HG03097 (cell line): ENCODE results near the gene ADGRF4.
A peak's percentile ranks its signal among the peaks of the same experiment; 100 is the strongest.

Experiments used
- ATAC-seq: cut with Tn5 transposase; IDR thresholded peaks from one replicate; pipeline ENCODE4 v1.9.1; 2021; ENCODE audit not compliant: unreplicated experiment, low FRiP score

Gene ADGRF4

DNA sequence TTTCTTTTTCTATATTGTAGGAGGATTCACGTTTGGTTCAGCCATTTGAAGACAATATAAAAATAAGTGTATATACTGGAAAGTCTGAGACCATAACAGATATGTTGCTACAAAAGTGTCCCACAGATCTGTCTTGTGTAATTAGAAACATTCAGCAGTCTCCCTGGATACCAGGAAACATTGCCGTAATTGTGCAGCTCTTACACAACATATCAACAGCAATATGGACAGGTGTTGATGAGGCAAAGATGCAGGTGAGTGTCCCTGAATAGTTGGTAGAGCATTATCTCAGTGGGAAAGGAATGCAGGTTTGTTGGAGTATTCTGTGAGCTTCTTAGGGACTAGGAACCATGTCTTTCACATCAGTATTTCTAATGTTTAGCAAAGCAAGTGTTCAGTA lies 18.3 kb upstream of the ADGRF4 start:
- no peak for ATAC-seq

DNA sequence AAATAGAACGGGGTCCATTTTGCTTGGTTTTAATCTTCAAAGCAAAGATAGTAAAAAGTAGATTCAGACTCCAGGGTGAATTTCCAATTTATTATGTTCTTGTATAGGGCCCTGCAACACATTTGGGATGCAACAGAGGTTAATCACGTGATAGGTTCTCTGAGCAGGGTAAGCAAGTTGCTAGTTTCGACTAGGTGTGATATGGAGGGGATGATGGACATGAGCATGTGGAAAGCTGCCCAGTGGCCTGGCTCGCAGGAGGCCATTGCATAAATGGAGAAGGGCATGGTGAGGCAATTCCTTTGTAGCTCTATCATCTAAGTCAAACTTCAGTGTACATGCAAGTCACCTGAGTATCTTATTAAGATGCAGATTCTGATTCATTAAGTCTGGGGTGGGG lies 17.7 kb upstream of the ADGRF4 start:
- ATAC-seq = no peak

DNA sequence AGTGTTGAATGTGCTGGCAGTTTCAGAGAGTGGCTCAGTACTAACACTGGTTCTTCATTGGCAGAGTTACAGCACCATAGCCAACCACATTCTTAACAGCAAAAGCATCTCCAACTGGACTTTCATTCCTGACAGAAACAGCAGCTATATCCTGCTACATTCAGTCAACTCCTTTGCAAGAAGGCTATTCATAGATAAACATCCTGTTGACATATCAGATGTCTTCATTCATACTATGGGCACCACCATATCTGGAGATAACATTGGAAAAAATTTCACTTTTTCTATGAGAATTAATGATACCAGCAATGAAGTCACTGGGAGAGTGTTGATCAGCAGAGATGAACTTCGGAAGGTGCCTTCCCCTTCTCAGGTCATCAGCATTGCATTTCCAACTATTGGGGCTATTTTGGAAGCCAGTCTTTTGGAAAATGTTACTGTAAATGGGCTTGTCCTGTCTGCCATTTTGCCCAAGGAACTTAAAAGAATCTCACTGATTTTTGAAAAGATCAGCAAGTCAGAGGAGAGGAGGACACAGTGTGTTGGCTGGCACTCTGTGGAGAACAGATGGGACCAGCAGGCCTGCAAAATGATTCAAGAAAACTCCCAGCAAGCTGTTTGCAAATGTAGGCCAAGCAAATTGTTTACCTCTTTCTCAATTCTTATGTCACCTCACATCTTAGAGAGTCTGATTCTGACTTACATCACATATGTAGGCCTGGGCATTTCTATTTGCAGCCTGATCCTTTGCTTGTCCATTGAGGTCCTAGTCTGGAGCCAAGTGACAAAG lies 17.0 kb upstream of the ADGRF4 start:
- ATAC-seq = no peak

DNA sequence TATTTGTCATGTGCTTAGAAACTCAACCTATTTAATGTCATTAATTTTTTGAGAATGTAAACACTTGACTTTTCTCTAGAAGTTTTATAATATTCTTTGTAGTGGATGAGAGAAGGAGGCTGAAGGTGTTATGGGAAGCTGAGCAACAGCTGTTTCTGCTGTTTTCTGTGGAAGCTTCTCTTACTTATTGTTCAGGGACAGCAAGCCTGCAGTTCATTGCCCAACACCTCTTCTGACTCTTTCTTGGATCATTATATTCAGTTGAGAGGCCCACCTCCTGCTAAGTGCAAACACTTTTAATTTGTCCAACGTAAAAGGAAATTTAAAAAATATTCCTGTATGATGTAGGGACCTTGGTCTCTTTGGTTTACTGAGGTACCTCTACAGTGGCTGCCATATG lies 12.0 kb upstream of the ADGRF4 start:
- no peak for ATAC-seq

DNA sequence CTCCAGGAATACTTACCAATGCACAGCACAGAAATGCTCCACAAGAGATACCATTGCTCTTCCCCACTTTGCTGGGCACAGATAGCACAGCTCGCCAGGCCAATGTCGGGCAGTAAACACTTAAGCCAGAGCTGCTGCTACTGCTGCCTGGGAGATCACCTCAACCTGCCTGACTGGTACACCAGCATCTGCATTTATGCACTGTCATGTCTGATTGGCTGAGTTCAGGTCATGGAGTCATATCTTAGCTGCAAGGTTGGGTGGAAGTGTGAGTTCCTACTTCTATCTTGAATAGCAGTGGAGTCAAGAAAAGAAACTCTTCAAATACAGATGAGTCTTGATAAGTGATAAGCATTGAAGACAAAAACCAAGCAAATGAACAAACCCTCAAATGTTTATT lies 10.9 kb upstream of the ADGRF4 start:
- no peak for ATAC-seq

DNA sequence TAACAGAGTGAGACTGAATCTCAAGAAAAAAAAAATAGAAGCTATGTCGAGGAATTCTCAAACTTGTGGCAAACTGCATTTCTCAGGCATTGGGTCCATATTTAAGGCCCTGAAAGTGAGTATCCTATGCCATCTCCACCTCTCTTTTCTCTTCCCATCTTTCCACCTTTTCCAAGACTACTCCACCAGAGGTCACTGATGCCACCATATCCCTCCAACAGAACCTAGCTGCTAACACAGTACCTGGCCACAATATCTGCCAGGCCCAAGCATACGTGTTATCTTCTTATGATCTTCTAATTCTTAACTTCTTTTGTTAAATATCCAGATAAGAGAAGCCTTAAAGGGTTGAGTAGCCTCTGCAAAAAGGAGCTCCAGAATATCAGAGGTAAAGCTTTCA lies 8.2 kb upstream of the ADGRF4 start:
- no peak for ATAC-seq

DNA sequence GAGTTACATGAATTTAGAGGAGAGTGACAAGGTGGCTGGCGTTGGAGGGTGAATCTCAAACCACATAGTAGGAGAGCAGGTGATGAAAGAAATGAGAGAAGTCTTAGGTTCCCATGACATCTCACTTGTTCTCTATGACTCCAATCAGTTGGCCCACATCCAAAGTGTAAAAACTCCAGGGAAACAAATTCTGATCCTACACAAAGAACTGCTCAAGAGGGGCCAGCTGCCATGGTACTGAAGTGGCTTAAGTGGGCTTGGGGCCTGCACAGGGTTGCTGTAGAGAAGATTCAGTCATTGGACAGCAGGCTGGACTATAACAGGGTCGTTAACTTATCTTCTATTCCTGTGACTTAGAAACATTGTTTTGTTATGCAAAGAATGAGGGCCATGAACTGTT lies 7.6 kb upstream of the ADGRF4 start:
- ATAC-seq = no peak

DNA sequence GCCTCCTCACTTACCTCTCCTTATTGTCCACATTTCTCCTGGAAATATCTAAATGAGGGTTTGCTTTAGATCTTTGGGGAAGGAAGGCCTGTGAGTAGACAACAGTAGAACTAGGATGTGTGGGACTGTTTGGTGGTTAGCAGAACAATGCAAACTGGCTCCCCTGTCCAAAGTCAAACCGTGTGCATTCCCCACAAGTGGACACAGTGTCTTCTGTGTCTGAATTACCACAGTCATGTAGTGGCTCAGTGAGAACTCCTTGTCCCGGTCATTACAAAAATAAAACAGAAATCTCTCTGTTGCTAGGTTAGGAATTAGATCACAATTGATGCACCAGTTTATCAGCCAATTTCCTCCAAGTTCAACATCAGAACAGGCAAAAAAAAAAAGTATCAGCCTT lies 455 bp upstream of the ADGRF4 start:
- no peak for ATAC-seq

DNA sequence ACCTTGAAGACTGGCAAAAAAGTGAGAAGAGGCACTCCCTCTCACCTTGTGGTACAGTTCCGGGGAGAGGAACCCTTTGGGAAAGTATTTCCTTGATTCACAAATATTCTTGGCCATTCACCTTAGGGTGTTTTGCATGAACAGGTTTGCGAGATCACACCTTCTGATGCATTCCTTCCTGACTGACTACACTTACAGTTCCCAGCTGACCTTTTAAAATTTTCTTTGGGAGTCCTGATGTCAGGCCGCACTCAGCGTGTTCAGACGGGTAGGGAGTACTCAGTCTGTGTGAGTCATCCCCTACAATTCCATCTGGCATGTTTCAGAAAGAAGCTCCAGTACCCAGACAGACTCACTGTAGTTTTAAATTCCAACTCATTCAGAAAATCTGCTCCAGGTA lies 1.7 kb downstream of the ADGRF4 start:
- no peak for ATAC-seq

DNA sequence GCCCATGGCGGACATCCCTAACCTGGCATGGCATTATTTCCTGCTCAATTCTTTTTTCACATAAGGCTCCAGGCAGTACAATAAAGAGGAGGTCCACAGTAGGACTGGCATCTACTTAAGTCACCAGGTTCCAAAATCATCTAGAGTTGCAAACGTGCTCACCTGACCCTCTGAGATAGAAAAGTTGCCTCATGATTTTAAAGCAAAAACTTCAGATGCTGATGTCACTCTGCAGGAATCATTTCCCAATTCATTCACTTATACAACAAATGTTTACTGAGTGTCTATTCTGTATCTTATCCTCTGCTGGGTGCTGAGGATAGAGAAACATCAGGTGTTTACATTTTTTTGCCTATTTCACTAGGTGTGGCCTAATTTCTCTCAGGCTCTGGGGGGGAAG lies 2.2 kb downstream of the ADGRF4 start:
- no peak for ATAC-seq

DNA sequence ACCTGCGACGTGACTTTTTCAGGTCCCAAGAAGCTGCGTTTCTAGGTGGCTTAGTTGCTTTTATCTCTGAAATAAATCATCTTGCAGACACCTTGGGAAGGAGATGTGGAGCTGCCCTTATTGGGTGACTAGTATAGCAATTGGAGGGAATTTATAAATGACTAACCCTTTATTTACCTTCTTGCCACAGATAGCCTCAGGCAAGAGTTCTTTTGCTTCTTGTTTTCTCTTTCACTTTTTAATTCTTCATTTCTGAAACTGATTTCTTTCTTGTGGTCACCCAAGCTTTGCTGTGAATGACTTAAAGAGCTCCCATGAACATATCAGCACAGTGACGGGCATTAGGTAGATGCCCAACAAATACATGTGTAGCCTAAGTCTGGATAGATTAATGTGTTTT lies 3.0 kb downstream of the ADGRF4 start:
- peak; percentile 94 for ATAC-seq

DNA sequence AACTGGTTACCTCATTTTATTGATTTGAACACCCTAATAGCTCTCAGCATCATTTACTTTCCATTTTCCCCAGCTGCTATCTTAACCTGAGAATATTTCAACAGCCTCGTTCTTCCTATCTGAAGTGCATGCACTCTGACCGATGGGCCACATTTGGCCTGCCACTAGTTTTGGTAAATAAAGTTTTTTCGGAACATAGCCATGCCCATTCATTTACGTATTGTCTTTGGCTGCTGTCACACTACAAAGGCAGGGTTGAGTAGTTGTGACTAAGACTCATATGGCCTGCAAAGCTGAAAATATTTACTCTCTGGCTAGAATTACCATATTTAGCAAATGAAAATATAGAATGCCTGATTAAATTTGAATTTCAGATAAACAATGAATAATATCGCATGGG lies 10.8 kb downstream of the ADGRF4 start:
- ATAC-seq = no peak

DNA sequence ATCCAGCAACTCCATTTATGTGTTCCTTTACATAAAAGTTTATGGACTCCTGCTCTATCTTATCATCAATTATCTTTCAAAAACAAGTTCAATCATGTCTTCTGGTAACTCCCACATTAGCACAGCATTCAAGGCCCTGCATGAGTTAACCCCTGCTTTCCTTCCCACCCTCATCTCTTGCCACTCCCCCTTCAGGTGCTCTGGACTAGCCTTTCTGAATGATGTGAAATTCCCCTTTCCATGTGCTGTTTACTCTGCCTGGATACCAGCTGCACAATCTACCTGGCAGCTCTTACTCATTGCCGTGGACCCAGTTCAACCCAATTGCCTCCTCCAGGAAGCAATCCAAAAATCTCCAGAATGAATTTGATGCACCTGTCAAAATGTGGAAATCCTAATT lies 11.9 kb downstream of the ADGRF4 start:
- ATAC-seq = no peak

DNA sequence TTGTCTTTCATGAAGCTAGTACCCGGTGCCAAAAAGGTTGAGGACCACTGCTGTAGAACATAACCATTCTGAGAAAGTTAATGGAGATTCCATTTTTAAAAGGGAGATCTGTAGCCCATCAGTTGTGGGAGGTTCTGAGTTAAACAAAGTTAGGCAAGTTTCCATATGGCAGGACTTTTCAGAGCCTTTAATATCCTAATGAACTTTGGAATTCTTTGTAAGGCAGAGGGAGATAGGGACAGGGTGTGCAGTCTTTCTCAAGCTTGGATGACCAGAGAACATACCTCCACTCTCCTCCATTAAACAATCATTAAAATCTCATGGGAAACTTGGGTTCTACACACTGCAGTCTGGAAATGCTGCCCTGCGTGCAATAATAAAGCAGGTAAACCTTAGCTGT lies 14.8 kb downstream of the ADGRF4 start:
- no peak for ATAC-seq

DNA sequence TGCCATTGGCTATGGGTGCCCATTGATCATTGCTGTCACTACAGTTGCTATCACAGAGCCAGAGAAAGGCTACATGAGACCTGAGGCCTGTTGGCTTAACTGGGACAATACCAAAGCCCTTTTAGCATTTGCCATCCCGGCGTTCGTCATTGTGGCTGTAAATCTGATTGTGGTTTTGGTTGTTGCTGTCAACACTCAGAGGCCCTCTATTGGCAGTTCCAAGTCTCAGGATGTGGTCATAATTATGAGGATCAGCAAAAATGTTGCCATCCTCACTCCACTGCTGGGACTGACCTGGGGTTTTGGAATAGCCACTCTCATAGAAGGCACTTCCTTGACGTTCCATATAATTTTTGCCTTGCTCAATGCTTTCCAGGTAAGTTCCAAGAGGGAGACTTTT lies 16.4 kb downstream of the ADGRF4 start:
- no peak for ATAC-seq

DNA sequence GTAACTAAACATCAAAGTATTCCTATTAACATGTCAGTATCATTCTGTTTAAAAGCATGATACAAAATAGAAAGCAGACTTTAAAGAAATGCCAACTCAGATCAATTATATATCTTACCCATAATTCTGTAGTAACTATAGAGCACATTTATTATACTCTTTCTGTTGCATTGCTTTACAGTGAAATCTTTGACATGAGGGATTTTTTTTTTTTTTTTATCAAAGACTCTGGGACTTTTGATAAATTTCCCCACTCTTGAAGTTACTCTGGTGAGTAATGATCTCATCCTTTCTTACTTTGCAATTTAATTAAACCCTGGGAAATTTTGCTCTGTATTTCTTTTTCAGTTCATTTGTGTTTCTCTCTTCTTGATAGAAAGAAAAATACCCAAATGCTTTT lies 17.4 kb downstream of the ADGRF4 start:
- ATAC-seq = no peak

DNA sequence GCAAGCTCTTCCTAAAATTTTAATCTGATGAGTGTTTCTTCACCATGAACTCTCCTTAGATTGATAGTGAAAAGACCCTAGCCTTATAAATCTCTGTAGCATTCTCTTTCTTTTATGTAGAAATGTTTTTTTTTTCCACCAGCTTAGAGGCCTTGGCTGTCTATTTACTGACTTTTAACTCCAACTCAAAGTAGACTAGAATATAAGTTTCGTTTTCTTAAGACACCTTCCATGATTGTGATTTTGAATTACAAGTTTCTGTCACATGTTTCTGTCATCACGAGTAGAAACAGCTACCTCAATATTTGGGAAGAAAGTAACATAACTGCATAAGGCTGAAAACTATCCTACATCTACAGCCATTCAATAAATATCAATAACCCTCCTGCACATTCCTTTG lies 17.8 kb downstream of the ADGRF4 start:
- no peak for ATAC-seq

DNA sequence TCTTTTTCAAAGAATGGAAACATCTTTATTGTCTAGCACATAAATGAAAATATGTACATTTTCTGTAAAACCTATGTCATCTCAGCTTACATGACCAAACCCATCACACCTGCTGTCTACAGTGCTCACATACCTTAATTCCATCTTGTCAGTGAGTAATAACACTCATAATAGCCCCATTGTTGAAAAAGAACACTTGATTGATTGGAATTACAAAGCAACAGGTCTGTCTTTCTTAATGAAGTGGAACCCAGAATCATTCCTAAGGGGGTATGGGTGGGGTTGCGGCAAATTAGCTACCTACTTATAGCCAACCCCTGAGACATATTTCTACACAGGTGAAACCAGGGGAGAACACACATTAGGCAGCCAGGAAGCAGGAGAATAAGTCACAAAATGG lies 20.2 kb downstream of the ADGRF4 start:
- ATAC-seq = no peak

DNA sequence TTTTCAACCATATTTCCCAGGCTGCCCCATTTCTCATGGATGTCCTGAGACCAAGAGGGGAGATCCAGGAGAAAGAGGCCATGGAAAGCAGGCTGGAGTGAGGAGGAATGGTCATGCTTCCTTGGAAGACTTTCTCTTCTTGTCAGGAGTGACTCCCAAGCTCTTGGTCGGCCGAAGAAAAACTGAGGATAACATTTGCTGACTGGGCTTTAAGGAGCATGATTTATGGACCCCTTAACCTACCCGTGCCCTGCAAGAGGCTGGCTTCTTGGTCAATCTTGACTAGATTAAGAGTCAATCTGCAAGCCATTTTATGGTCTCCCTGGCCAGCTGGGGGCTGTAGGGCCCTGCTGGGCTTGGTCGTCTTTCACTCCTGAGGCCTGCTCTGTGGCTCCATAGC lies 22.8 kb downstream of the ADGRF4 start:
- ATAC-seq = no peak

DNA sequence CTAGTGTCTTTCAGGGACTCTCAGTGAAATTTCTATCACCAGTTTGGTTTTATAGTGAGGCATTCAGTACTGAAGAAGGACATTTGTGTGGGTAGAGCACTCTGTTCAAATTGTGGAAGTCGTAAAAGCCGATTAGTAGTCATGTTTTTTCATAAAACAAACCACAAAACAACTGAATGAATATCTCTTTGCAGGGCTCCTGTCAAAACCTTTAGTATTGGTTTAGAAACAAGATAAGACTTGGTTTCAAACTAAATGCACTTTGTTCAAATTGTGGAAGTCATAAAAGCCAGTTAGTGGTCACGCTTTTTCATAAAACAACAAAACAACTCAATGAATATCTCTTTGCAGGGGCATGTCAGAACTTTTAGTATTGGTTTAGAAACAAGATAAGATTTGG lies 23.8 kb downstream of the ADGRF4 start:
- ATAC-seq = peak; percentile 90

DNA sequence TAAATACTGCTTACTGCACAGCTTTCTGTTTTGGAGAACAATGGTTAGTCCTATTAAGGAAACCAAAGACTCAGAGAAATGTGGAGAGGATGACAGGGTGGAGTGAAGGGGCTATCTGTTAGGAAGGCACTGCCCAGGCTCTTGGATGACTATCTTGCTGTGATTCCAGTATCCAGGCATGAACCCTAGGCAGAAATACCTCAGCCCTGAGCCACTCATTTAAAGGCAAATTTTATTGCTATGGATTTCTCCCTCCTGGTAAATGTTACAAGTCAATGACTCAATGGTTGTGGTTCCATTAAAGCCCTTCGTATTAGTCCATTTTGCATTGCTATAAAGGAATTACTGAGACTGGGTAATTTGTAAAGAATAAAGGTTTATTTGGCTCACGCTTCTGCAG lies 25.9 kb downstream of the ADGRF4 start:
- no peak for ATAC-seq

DNA sequence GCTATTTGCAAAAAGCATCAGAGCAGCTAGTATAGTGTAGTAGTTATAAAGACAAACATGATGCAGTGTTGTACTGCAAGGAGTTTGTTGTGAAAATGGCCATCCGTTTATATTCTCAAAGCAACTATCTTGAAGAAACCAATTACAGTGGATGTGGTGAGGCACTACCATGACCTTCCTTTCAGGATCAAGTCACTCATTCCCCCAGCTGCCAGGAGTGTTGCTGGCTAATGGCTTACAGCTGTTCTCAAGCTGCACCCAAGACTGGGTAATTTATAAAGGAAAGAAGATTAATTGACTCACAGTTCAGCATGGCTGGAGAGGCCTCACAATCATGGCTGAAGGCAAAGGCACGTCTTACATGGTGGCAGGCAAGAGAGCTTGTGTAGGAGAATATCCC lies 29.0 kb downstream of the ADGRF4 start:
- ATAC-seq = no peak

DNA sequence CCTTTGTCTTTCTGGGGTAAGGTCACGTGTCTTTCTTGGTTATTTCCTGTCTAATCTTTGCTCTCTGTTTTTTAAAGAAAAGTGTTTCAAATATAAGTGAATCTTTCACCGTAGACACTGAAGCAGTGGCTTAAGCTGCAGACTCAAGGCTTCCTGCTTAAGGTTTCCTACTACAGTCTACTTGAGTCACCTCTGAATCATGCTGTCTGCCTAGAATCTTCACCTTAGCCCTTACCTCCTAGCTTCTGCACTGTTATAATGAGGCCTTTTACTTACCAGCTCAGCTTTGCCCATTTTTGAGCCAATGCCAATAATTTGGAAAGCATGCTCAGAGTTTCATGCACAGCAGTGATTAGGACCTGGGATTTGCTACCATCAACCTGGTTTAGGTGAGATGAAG lies 30.6 kb downstream of the ADGRF4 start:
- no peak for ATAC-seq
